Stimulated activated CD4-positive, alpha-beta T cell treated with anti-CD3 and anti-CD28 coated beads, Interleukin-12 subunit alpha, Interleukin-12 subunit beta, amount 100 ng/mL, for 48 hours (primary cell): Measurements from ENCODE around the gene TUBA3D.
"Not testable (repeated sequence)": the region's sequence is repeated elsewhere in the genome, so short reads cannot be mapped to it uniquely, and the experiment has no call there.

ENCODE experiments used
- DNase-seq, 3 donors: peaks; one replicate each; pipeline ENCODE4 v3.0.0-alpha.2; 2020; ENCODE audit warnings: low read depth in 2 of 3, low spot score in 1 of 3

The TUBA3D gene

GRCh38 chr2:131531547-131532185 lies 55.7 kb downstream of the TUBA3D start:
- not testable (repeated sequence) for DNase-seq
